Fibroblast of the conjunctiva (primary cell): Measurements from ENCODE around the gene TEX55.
"Not testable (repeated sequence)": the region's sequence is repeated elsewhere in the genome, so short reads cannot be mapped to it uniquely, and the experiment has no call there.

Source experiments
- DNase-seq: peaks from one replicate; pipeline ENCODE4 v3.0.0-alpha.2; 2010; ENCODE audit warnings: low read depth

TEX55 gene

DNA sequence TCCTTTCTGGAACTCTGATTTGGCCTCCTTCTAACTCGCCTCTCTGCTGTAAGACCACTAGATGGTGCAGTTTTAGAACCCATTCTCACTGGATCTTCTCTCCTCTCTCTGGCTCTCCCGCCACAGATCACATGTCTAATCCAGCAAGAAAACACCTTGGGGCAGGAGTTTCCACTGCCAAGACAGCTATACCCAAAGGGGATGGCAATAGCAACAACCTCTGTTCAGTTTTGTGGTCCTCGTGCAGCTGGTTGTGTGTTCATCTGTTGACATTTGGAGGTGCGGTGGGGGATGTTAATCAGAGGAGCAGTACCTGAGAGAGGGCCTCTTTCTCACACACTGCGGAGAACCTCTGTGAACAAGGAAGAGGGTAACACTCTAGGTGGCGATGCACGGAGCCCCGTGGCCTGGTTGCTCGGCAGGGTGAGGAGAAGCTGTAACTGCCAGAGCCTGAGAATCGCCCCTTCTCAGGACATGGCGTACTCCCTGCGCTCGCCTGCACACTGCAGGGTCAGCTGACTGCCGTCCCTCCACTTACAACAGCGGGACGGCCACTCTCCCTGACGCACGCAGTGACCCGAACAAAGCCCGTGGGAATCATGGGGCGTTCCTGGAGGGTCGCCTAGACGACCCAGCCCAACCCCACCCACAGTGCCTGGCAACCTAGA, at the start of gene TEX55:
TSS of gene TEX55 (plus strand) at position 666 of the 668 bp plus-strand sequence. CDS start 25 bp downstream, outside the sequence.
- peak; percentile 21 for DNase-seq

DNA sequence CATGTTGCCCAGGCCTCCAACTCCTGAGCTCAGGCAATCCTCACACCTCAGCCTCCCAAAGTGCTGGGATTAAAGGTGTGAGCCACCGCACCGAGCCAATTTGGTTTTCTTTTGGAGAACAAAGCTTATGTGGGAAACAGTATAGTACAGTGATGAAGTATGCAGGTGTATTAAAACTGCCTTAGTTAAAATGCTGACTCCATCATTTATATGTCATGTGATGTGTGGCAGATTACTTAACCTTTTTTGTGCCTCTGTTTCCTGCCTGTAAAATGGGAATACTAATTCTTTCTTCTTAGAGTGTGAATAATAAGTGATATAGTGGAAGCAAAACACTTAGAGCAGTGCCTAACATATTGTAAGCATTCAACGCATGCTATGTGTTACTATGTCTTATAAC, 48.0 kb upstream of the TEX55 start:
- DNase-seq, result no peak

DNA sequence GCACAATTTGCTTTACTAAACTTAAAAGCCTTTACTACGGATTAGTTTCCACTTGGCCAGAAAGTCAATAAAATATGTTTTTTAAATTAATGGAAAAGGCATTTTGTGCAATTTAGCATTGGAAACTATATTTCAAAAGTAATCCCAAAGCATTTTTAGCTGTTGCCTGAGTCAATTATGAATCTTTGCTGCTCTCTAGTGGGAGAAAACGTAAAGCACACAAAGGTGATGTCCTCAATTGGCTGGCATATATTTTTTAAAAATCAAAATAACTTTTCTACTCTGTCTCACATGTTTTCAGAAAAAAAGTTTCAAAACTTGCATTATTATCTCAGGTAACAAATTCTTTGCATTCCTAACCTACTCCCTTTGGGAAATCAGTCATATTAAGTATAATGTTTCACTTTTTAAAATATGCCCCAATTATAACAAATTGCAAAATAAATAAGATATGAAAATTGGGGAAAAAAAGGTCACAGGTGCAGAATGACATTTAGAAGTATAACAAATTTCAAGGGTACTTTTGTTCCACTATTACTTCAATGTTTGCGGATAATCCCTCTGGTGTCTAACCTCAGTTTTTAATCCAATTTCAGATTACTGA, 47.2 kb upstream of the TEX55 start:
- peak; percentile 20 for DNase-seq

DNA sequence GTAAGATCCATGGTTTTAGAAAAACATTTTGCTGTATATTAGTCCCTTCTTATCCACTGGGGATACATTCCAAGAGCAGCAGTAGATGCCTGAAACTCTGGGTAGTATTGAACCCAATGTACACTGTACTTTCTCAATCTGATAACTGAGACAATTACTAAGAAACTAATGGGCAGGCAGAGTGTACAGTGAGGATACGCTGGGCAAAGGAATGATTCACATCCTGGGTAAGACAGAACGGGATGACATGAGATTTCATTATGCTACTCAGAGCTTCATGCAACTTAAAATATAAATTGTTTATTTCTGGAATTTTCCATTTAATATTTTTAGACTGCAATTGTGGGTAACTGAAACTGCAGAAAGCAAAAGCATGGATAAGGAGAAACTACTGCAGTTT, 46.2 kb upstream of the TEX55 start:
- DNase-seq, result no peak

DNA sequence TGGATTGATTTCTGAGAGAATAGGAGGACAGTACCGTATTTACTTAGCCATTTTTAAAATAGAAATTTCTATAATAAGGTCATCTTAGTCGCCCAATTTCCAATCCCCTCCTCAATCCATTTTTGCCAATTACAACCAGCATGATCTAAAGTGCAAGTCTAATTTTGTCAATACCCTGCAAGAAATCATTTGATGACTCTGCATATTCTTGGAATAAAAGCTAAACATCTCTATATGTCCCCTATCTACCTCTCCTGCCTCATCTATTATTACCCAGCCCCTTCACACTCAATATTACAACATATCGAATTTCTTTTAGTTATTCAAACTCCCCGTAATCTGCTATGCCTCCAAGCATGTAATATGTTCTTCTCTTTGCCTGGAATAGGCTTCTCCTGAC, 41.9 kb upstream of the TEX55 start:
- no peak for DNase-seq

DNA sequence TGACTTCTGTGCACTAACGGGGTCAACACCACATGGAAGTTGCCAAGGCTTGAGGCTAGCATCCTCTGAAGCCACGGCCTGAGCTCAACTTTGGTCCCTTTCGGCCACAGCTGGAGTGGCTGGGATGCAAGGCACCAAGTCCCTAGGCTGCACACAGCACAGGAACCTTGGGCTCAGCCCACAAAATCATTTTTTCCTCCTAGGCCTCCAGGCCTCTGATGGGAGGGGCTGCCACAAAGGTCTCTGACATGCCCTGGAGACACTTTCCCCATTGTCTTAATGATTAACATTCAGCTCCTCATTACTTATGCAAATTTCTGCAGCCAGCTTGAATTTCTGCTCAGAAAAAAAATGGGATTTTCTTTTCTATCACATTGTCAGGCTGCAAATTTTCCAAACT, 27.6 kb upstream of the TEX55 start:
- DNase-seq, result not testable (repeated sequence)

DNA sequence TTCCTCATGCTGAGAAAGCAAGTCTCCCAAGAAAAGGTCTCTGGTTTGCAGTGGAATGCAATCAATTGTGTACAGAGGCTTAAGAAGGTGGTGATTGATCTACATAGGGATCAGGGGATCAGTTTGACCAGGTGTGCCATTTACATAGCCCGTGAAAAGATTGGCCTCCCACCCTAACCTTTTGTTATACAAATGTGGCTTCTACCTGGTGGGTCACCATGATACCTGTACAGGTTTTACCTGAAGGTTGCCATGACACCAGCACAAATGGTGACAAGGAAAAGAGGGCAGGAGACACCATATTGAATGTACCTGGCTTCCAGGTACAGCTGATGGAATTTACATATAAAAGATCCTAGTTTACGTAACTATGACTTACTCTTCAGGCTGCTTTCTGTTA, 25.5 kb upstream of the TEX55 start:
- DNase-seq, result no peak

DNA sequence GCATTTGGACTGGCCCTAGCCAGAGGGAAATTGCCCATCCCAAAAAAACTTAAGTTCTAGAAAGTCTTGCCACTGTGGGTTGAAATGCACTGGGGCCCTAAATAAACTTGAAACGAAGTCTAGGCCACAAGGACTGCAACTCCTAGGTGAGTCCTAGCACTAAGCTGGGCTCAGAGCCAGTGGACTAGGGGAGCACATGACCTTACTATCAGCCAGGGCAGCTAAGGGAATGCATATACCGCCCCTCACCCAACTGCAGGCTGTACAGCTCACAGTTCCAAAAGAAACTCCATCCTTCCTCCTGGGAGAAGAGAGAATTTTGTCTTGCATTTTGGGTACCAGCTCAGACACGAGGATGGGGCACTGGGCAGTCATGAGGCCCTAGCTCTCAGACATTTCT, 23.6 kb upstream of the TEX55 start:
- no peak for DNase-seq

DNA sequence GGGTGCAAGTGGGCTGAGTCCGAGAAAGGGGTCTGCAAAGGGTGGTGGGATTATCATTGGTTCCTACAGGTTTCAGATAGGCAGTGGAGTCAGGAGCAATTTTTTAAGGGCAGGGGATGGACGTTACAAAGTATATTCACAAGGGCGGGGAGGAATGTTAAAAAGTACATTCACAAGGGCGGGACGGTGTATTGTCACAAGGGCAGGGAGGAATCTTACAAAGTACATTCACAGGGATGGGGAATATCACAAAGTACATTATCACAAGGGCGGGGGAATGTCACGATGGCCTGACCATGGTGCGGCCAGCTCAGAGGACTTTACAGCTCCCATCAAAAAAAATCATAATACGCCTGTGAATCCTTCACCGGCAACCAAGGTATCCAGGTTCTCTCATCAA, 20.6 kb upstream of the TEX55 start:
- DNase-seq, result no peak

DNA sequence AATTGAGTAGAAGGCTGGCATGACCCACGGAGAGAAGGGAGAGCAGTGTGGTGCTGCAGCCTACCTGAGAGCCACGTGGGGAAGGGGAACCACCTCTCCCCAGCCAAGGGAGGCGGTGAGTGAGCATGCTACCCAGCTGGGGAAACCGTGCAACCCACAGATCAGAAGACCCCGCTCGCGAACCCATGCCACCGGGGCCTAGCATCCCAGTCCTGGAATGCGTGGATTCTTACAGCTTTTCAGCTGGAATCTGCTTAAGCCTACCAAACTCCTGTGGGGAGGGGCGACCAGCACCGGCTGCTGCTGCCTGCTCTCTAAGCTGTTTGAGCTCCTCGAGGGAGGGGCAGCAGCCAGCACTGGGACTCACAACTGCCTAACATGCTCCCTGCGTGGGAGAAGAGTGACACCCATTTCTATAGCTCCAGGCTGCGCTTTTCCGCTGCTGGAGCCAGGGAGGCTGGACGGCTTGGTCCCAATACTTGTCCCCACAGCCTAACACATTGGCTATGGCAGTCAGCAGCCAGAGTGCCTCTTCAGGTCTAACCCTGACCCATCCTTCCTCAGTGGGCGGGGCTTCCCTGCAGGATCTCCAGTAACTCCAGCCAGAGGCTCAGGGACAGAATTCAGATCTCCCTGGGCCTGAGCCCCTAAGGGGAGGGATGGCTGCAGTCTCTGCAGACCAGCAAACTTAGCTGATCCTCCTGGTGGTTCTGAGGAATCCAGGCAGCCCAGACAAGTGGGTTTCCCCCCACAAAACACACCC, 20.0 kb upstream of the TEX55 start:
- no peak for DNase-seq

DNA sequence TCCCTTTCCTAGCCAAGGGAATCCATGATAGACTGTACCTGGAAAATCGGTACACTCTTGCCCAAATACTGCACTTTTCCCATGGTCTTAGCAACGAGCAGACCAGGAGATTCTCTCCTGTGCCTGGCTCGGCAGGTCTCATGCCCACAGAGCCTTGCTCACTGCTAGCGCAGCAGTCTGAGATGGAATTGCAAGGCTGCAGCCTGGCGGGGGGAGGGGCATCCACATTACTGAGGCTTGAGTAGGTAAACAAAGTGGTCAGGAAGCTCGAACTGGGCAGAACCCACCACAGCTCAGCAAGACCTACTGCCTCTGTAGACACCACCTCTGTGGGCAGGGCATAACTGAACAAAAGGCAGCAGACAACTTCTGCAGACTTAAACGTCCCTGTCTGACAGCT, 15.7 kb upstream of the TEX55 start:
- not testable (repeated sequence) for DNase-seq

DNA sequence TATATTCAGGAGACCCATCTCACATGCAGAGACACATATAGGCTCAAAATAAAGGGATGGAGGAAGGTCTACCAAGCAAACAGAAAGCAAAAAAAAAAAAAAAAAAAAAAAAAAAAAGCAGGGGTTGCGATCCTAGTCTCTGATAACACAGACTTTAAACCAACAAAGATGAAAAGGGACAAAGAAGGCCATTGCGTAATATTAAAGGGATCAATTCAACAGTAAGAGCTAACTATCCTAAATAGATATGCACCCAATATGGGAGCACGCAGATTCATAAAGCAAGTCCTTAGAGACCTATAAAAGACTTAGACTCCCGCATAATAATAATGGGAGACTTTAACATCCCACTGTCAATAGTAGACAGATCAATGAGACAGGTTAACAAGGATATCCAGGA, 13.7 kb upstream of the TEX55 start:
- not testable (repeated sequence) for DNase-seq

DNA sequence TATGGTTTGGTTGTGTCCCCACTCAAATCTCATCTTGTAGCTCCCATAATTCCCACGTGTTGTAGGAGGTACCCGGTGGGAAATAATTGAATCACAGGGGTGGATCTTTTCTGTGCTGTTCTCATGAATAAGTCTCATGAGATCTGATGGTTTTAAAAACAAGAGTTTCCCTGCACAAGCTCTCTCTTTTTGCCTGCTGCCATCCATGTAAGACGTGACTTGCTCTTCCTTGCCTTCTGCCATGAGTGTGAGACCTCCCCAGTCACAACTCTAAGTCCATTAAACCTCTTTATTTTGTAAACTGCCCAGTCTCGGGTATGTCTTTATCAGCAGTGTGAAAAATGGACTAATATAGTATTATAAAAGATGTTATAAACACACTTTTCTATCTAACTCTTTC, 6.6 kb upstream of the TEX55 start:
- DNase-seq, result not testable (repeated sequence)

DNA sequence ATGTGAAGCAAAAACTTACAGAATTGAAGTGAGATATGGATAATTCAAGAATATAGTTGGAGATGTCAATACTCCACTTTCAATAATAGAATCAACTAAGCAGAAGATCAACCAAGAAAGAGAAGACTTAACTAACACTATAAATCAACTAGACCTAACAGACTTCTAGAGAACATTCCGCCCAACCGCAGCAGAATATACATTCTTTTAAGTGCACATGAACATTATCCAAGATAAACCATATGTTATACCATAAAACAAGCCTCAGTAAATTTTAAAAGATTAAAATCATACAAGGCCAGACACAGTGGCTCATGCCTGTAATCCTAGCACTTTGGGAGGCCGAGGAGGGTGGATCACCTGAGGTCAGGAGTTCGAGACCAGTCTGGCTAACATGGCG, 5.5 kb upstream of the TEX55 start:
- no peak for DNase-seq

DNA sequence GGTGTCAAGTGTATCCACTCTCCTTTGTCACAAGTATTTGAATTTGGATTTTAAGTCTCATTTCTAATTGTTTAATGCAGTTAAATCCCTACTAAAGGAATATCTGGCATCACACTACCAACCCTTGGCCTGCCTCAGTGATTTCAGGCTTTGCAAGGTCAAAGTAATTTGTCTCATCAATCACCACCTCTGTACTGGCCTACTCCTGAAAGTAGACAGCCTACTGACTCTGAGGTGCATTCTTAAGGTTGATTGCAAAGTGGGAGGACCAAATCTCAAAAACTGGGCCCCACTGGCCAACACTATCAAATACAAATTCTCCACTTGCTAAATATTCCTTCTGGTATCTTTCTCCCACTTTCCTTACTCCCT, 851 bp upstream of the TEX55 start:
- no peak for DNase-seq

DNA sequence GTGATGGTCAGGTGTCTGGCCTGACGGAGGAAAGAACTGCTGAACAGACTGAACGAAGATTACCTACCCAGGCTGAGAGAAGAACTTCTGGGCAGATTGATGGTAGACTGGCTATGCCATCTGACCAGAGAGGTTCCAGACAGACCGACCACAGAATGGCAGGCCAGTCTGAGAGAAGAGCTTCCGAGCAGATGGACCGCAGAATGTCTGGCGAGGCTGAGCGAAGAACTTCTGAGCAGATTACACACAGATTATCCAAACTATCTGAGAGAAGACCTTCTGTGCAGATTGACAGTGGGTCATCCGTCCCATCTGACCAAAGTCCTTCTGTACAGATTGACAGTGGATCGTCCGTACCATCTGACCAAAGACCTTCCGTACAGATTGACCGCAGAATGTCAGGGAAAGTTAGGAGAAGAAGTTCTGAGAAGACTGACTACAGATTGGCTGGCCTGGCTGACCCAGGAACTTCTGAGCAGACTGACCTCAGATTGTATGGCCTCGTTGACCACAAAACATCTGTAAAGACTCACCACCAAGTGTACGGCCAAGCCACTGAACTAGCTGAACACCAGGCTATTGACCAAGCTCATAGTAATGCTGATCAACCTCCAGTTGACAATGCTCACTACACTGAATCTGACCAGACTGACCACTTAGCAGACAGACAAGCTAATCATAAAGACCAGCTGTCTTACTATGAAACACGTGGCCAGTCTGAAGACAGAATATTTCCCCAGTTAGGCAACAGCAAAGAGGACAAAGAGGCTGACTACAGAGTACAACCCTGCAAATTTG, 812 bp downstream of the TEX55 start:
- DNase-seq, result no peak

DNA sequence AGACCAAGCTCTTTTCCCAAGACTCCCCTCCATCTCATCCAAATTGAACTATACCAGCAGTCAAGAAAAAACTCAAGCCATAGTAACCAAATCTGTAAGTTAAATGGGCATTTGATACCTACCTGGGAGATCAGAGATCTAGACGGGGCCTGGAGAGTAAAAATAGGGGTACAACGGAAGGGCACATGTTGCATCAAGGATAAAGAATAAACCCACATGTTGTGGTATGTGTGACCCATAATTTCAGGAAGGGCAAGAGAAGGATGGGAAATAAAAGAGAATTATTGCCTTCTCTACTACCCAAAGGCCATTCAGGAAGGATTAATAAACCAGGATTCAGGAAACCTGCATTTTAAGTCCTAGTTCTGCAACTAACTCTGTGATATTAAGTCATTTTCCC, 1.5 kb downstream of the TEX55 start:
- no peak for DNase-seq

DNA sequence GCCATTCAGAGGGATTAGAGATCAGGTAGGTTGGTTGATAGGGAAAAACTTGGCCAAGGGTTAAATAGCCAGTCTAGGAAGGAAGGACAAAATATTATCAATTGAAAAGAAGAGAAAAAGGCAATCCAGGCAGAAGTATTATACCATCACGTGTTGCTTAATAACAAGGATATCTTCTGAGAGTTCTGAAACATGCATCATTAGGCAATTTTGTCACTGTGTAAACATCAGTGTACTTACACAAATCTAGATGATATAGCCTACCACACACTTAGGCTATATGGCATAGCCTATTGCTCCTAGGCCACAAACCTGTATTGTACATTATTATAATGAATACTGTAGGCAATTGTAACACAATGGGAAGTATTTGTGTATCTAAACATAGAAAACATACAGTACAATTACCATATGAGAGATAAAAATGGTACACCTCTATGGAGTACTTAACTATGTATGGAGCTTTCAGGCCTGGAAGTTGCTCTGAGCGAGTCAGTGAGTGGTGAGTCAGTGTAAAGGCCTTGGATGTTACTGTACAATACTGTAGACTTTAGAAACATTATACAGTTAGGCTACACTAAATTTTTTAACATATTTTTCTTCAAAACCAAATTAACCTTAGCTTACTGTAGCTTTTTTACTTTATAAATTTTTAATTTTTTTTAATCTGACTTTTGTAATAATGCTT, 2.7 kb downstream of the TEX55 start:
- no peak for DNase-seq

DNA sequence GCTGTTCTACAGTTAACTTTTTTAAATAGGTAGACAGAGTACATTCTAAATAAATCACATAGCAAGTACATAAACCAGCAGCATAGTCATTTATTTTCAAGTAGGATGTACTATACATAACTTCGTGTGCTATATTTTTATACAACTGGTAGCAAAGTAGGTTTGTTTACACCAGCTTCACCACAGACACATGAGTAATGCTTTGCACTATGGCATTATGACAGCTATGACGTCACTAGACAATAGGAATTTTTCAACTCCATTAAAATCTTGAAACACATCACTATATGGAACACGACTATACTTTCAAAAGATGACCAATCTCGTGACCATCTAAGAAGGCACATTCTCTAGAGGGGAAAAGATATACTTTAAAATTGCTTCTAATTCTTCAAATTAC, 3.5 kb downstream of the TEX55 start:
- no peak for DNase-seq

DNA sequence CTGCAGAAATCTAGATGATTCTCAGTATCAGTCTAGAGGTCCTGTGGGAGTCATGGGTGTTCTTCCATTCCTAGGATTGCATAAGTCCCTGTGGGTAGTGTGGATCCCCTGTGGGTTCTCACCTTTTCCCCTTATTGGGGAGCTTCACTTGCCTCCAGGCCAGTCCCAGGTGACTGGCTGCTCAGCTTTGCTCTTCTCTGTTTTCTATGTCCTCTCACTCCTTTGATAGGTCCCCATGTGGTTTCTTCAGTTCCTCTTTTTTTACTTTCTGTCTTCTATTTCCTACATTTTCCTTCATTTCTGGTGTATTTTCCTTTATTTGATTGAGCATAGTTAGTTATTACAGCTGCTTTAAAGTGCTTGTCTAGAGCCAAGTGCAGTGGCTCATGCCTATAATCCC, 10.9 kb downstream of the TEX55 start:
- no peak for DNase-seq

DNA sequence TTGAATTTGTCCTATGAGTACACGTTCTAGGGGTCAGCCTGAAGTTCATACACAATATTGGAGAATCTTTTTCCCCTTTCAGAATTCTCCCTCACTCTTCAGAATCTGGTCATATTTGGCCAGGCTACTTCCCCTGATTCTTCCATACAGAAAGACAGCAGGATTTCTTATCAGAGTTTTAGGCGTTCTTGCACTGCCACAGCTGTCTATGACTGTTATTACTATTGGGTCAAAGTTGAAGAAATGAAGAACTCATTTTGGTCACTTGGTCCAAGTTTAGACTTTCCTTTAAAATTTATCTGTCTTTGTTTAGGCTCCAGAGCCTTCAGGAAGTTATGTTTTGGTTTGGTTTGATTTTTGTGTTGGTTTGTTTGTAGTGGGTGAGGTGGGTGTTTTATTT, 12.0 kb downstream of the TEX55 start:
- DNase-seq, result no peak

DNA sequence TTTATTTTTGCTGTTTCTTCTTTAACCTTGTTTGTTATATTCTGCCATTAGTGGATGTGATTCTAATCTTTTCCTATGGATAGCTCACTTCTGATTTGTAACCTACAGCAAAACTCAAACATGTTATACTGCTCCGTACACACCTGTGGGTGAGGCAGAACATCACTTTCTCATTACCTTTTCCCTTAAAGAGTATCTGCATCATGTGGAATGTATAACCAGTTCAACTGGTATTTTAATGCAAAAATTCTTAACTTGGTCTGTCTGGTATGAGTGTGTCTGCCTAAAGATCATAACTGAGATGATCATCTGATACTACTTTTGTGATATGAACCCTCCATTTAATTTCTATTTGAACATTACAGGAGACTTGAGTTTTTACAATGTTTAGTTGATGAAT, 14.4 kb downstream of the TEX55 start:
- DNase-seq, result no peak
